Neutrophil (primary cell): ENCODE measurements around the gene TMEM183A.

ENCODE experiments used
- H3K27ac ChIP-seq: fragments of 200-600 bp; sonication (generic); 2 replicates; pipeline ENCODE4 v1.5.1; 2016; ENCODE audit warnings: mild to moderate bottlenecking, moderate library complexity
- H3K27me3 ChIP-seq: fragments of 200-600 bp; sonication (generic); 2 replicates; pipeline ENCODE4 v1.6.0; 2016; ENCODE audit warnings: mild to moderate bottlenecking
- H3K36me3 ChIP-seq: fragments of 200-600 bp; sonication (generic); 2 replicates; pipeline ENCODE4 v1.5.1; 2017
- H3K4me1 ChIP-seq, 2 experiments: fragments of 200-600 bp in 1 of 2; sonication (generic) in 1 of 2; 1 replicate in 1 of 2; 2 replicates in 1 of 2; pipeline versions ENCODE4 v1.5.1 to v1.6.1; 2013 to 2016; ENCODE audit warnings: low read depth in 1 of 2, low read length in 1 of 2, mild to moderate bottlenecking in 1 of 2, moderate library complexity in 1 of 2; ENCODE audit not compliant: control insufficient read depth in 1 of 2, insufficient read depth in 1 of 2
- H3K4me3 ChIP-seq, 2 experiments: fragments of 200-600 bp in 1 of 2; sonication (generic) in 1 of 2; 1 replicate in 1 of 2; 2 replicates in 1 of 2; pipeline ENCODE4 v1.5.1; 2013 to 2016; ENCODE audit warnings: low read depth in 1 of 2, low read length in 1 of 2, mild to moderate bottlenecking in 1 of 2, moderate library complexity in 1 of 2
- H3K9me3 ChIP-seq: fragments of 200-600 bp; sonication (generic); 2 replicates; pipeline ENCODE4 v1.5.1; 2016
- TF ChIP-seq, protein P1 (sequence below): fragments of 200-600 bp; sonication (generic); IDR thresholded peaks from 2 replicates; pipeline ENCODE4 v1.5.1; 2016; ENCODE audit warnings: antibody characterized with exemption

TMEM183A gene

DNA sequence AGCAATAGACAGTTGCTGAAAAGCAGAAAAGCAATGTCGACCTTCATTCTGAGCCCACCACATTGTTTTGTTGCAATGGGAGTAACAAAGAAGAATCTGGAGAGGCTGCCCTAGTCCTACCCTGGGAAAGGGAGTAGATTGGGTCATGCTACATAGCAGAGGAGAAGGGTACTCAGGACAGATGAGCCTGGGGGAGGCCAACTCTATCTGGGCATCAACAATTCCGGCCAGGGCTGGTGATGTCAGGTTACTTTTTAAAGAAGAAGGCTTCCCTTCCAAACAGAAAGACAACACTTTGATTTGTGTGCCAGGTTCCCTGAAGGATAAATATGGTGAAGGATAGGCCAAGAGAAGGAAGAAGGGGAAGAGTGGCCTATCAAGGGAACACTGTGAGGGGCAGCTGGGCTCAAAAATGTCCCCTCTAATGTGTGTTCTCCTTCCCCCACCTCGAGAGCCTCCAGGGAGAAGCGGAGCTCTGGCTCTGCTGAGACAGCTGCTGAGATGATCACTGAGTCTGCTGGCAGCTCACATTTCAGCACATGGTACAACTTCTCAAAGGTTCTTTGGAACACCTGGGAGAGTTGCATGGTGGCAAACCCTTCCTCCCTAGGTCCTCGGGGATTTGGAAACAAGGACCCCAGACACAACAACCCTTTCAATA lies 45.8 kb upstream of the TMEM183A start:
- no peaks in the 10 kb centered on the region for H3K27me3 ChIP-seq
- H3K27ac ChIP-seq: no peak overlapping the region
- H3K4me1 ChIP-seq: peaks cover 28 to 32% of the 10 kb centered on the region in 2 experiments
- peaks cover 42% of the 10 kb centered on the region for H3K36me3 ChIP-seq
- H3K9me3 ChIP-seq: no peaks in the 10 kb centered on the region
- TF ChIP-seq, protein P1, sequence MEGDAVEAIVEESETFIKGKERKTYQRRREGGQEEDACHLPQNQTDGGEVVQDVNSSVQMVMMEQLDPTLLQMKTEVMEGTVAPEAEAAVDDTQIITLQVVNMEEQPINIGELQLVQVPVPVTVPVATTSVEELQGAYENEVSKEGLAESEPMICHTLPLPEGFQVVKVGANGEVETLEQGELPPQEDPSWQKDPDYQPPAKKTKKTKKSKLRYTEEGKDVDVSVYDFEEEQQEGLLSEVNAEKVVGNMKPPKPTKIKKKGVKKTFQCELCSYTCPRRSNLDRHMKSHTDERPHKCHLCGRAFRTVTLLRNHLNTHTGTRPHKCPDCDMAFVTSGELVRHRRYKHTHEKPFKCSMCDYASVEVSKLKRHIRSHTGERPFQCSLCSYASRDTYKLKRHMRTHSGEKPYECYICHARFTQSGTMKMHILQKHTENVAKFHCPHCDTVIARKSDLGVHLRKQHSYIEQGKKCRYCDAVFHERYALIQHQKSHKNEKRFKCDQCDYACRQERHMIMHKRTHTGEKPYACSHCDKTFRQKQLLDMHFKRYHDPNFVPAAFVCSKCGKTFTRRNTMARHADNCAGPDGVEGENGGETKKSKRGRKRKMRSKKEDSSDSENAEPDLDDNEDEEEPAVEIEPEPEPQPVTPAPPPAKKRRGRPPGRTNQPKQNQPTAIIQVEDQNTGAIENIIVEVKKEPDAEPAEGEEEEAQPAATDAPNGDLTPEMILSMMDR: no peak
- no peak overlapping the region for H3K4me3 ChIP-seq

DNA sequence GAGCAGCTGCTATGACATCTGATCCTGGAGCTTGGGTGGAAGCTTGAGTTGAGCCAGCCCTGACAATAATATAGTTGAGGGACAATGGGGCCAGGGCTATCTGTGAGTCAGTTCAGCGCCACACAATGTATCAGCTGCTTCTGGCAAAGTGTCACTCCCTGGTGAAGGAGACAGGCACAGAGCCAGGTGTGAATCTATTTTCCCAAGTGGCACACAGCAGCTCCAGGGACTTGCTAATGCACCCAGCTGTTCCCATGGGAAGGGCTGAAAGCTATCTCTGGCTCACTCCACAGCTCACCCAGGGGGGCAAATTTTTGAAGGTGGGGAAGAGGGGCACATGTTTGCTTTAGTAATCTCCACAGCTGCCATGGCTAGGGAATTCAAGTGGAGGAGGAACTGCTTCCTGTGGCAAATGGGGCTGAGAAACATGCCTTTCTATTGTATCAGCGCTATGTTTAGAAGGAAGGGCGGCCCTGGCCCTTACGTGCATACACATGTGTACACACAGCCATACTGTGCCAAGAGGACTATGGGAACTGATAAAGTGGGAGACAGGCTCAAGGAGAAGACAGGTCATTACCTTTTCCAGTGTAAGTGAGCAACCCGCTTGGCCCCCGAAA lies 42.3 kb upstream of the TMEM183A start:
- TF ChIP-seq, protein P1: no peak
- Histone ChIP-seq H3K9me3 (no peaks in the 10 kb centered on the region), H3K27ac (peak overlapping the region; percentile 3), H3K4me3 (no peak overlapping the region), H3K27me3 (no peaks in the 10 kb centered on the region), H3K4me1 (peaks cover 39 to 41% of the 10 kb centered on the region in 2 experiments), H3K36me3 (peaks cover 42% of the 10 kb centered on the region)

DNA sequence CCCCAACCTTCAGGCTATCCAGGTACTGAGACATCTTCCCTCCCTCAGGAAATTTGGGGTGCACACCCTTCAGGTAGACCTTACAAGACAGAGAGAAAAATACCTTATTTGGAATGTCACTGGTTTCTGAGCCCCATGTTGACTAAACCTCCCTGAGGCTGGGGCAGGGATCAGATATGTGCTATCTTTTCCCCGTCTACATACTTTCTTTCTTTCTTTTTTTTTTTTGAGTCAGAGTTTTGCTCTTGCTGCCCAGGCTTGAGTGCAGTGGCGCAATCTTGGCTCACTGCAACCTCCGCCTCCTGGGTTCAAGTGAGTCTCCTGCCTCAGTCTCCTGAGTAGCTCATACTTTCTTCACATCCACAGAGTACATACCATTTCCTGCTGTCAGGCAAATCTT lies 41.8 kb upstream of the TMEM183A start:
- Histone ChIP-seq H3K27me3 (no peaks in the 10 kb centered on the region), H3K4me3 (no peak overlapping the region), H3K27ac (peak overlapping the region; percentile 97), H3K4me1 (peaks cover 44 to 46% of the 10 kb centered on the region in 2 experiments), H3K9me3 (no peaks in the 10 kb centered on the region), H3K36me3 (peaks cover 42% of the 10 kb centered on the region)
- TF ChIP-seq, protein P1: no peak

DNA sequence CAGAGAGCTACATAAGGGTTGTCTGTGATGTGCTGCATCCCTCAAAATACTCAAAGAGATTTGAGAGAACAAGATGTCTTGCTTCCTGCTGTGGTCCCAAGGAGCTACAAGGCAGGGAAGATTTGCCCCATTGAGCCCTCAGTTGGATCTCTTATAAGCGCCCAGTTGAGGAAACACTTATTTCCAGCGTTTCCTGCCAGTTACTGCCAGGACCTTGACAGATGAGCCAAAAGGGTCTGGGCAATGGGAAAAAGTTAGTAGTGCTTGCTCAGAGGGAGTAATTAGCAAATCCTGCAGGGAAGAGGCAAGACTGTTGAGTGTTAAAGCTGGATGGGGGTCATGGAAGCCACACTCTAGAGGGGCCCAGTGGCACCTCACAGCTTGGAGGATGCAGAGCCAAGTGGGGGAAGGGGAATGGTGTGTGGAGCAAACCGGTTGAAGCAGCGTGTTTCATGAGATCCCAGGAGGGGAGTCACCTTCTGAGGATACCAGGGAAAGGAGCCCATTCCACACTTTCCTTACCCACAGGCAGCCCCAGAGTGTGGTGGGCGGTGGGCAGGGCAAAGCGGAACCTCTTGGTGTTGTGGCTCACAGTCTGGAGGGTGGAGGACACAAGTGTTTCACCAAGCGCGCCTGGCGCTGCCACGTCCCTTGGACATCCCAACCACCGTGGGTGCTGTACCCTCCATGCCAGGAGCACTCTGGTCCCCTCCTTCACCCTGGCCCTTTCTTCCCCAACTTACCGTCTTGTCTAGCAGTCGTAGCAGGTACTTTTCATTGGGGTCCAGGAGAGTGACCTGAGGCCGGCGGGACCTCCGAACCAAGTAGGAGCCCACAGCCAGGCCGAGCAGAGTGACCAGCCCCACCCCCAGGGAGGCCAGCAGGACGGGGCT lies 40.9 kb upstream of the TMEM183A start:
- Histone ChIP-seq H3K4me3 (peak overlapping the region; percentile 77 to 86), H3K27me3 (no peaks in the 10 kb centered on the region), H3K36me3 (peaks cover 38% of the 10 kb centered on the region), H3K27ac (peak overlapping the region; percentile 97), H3K9me3 (no peaks in the 10 kb centered on the region), H3K4me1 (peaks cover 45 to 48% of the 10 kb centered on the region in 2 experiments)
- TF ChIP-seq, protein P1: no peak

DNA sequence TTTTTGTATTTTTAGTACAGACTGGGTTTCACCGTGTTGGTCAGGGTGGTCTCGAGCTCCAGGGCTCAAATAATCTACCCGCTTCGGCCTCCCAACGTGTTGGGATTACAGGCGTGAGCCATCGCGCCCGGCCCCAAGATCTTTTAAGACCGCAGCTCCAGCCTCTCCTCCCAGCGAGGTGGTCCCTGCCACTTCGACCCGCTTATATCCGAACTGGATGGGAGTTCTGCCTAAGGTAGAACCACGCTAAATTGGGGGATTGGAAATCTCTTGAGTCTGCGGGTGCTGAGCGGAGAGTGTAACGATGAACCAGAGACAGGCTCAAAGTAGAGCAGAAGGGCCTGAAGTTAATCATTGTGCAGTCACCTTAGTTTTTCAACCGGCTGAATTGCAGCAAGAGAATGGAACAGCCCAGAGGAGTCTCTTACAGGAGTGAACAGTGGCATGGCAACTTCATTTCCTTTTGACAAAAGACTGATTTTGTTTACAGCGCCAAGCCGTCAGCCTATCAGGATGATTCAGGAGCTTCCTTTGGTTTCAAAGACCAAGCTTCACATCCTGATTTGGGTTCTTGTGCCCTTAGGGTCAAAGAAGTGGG lies 39.4 kb upstream of the TMEM183A start:
- peak overlapping the region; percentile 77 to 86 for H3K4me3 ChIP-seq
- peaks cover 24% of the 10 kb centered on the region for H3K36me3 ChIP-seq
- H3K4me1 ChIP-seq: peaks cover 45 to 48% of the 10 kb centered on the region in 2 experiments
- H3K27me3 ChIP-seq: no peaks in the 10 kb centered on the region
- TF ChIP-seq, protein P1: no peak
- H3K27ac ChIP-seq: peak overlapping the region; percentile 97
- H3K9me3 ChIP-seq: no peaks in the 10 kb centered on the region
